Suppressor macrophage treated with lipopolysaccharide for 4 hours (primary cell): ENCODE results near the gene INS.

Experiments used
- DNase-seq: peaks from one replicate; pipeline ENCODE4 v3.0.0-alpha.2; 2020

Gene INS

DNA sequence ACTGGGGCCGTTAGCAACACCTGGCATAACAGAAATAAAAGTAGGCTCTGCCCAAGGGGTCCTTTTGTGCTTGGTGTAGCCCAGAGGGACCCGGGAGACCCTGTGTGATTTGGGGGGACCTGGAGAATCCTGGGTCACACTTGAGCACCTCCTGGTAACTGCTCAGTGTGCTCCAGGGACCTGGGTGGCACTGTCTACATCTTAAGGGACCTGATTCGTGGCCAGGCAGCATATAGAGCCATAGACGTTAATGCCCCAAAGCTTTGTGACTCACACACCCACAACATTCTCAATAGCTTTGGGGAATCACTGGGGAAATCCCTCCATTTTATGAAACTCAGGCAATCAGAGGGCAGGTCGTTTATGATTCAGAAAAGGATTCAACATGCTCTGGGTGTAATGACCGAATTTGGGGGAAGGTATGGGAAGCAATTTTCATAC is 18.2 kb downstream of the INS start:
- peak; percentile 92 for DNase-seq

DNA sequence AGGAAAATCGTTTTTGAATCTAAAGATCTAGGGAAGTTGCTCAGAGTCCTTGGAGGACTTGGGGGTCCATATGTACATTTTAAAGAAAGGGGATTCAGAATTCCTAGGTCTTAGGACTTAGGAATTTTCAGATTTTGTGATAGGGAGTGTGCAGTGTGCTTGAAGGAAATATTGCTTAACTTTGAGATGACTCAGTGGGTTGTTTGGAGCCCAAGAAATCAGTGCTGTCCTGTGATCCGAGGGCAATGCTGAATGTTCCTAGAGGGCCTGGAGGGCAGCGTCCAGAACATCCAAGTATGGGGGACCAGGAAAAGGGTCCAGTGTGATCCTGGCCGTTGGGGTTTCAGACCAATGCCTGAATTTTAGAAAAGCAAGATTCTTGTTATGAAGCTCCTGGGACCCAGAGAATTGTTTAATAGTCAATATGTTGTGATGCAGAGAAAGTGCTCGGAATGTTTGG is 18.7 kb downstream of the INS start:
- DNase-seq: peak; percentile 73

GRCh38 chr11:2140411-2141400 is 20.3 kb downstream of the INS start:
- no peak for DNase-seq

DNA sequence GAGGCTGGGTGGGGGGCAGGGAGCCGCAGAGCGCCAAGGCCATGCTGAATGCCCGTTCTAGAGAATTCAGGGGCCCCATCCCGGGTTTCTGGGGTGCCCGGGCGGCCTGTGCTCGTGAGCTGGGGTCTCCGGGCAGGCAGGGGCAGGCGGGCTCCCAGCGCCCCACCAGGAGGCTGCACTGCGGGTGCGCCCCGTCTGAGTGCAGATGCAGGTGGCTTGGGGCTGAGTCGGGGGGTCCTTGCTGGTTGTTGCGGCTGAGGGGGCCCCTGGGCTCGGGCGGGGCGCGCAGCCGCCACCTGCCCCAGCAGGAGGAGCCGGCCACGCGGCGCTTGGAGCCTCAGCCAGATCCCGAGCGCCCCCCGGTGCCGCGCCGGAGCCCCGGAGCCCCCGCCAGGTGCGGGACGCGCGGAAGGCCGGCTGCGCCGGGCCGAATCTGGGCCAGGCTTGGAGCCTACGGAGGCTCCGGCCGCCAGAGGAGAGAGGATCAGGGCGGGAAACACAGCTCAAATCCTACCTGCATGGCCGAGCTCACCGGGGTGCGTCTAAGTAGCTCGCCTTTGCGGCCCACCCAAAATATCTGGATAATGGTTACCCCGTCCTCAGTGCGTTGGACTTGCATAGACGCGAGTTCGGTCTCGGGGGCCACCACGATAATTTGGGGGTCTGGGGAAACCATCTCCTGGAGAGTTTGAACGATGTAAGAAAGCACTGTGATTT is 21.2 kb downstream of the INS start:
- DNase-seq: no peak

DNA sequence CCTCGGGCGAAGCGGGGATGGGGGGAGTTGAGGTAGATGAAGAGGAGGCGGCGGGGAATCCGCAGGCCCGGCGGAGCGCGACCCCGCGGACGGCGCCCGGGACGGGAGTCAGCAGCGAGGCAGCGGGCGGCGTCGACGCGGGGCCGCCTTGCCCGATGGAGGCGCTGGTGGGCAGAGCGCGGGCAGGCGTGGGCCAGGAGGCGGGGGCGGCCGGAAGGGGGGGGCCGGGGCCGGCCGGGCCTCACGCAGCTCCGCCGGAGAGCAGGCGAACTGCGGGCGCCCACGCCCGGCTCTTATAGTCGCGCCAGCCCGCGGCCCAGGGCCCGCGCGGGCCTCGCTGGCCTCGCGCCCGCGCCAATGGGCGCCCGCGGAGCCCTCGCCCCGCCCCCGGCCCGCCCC is 21.9 kb downstream of the INS start, which contains the start of gene IGF2:
Gene IGF2 (minus strand): TSS at position 267 of the 399 bp plus-strand sequence. CDS start 3,866 bp downstream, outside the sequence.
- no peak for DNase-seq

- peak; percentile 27 for DNase-seq
Observed at GRCh38 chr11:2138431-2139122, 22.4 kb downstream of the INS start.

GRCh38 chr11:2138068-2138430 is 23.0 kb downstream of the INS start:
- no peak for DNase-seq

- DNase-seq: peak; percentile 28
Observed at GRCh38 chr11:2137202-2138067, 23.6 kb downstream of the INS start.

DNA sequence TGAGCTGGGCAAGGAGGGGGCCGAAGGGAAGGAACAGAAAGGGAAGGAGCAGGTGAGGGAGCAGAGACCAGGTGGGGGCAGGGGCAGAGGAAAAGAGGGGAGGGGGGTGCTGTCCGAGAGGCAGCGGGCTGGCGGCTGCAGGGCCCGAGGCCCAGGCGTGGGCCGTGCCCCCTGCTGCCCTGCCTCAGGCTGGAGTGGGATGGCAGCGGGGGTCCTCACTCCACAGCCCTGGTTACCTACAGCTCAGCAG is 24.1 kb downstream of the INS start:
- no peak for DNase-seq

DNA sequence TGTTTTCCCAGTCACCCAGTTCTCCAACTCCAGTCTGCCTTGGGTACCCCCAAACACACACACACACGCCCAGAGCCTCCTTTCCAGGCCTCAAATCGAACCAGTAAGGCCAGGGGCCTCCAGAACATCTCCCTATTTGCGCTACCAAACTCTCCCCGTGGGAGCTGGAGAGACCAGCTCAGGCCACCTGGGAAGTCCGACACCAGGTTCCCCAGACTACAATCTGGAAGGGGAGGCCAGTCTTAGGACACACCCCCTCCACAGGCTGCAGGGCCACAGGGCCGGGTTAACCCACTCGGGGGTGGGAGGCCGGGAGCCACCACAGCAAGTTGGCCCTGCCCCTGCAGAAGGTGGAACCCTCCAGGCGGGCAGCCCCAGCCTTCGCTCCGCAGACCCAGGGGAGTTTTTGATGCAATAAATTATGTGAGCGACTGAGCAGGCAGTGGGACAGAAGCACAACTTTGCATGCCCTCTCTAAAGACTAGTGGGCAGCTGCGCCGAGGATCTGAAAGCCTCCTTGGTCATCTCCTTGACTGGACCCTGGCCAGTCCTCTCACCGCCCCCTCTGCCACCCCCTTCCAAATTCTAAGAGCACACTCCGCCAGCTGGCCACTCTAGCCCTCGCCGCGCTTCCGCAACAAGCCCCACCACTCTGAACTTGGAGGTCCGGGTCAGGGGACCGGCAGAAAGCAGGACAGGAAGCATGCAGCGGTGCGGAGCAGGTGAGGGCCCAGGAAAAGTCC is 24.6 kb downstream of the INS start:
- DNase-seq: no peak

DNA sequence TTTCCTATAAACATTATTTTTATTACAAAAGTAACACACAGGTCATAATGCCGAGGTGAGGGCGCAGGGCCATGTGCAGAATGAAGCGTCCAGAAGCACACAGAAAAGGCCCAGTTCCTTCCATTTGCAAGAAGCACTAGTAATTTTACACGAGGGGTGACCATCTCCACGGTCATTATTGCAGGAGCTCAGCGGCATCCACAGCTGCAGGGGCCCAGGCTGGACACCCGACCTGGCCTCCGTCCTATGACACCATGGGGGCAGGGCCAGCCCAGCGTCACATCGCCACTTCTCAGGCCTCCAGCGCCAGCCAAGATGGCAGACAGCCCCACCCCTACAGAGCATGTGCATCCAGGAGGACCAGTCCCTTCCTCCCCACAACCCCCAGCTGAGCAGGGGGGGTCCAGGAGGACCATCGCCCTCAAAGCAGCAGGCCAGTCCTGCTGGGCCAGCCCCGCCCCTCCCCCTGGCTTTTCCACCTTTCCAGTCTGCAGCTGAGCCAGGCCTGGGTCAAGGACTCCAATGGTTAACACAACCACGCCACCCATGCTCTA is 25.3 kb downstream of the INS start:
- no peak for DNase-seq

- DNase-seq: no peak
Observed at GRCh38 chr11:2135018-2135569, 25.9 kb downstream of the INS start.

GRCh38 chr11:2134022-2135010 is 26.7 kb downstream of the INS start:
- no peak for DNase-seq

GRCh38 chr11:2133241-2134021 is 27.6 kb downstream of the INS start:
- DNase-seq: no peak

DNA sequence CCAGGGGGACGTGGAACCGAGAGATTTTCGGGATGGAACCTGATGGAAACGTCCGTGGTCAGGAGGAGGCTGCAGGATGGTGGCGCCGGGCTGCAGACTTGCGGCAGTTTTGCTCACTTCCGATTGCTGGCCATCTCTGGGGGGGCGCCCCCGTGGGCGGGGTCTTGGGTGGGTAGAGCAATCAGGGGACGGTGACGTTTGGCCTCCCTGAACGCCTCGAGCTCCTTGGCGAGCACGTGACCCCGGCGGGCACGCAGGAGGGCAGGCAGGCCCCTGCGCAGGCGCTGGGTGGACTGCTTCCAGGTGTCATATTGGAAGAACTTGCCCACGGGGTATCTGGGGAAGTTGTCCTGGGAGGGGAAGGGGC is 28.2 kb downstream of the INS start:
- DNase-seq: no peak

GRCh38 chr11:2132246-2132645 is 28.8 kb downstream of the INS start:
- DNase-seq: no peak

DNA sequence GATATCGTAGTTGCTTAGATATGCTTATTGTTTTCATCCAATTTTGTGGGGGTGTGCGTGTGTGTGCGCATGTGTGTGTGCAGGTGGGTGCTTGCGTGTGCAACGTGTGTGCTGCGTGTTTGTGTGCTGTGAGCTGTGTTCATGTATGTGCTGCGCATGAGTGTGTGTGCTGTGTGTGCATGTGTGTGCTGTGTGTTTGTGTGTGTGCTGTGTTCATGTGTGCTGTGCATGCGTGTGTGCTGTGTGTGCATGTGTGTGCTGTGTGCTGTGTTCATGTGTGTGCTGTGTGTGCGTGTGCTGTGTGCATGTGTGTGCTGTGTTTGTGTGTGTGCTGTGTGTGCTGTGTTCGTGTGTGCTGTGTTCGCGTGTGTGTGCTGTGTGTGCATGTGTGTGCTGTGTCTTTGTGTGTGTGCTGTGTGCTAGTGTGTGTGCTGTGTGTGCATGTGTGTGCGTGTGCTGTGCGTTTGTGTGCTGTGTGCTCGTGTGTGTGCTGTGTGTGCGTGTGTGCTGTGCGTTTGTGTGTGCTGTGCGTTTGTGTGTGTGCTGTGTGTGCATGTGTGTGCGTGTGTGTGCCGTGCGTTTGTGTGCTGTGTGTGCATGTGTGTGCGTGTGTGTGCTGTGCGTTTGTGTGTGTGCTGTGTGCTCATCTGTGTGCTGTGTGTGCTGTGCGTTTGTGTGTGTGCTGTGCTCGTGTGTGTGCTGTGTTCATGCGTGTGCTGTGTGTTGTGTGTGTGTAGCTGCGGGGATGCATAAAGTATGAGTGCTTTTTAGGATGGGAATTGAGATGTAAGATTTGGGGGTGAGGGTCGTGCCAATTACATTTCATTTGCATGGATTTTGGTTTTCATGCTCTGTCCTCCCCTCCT is 29.4 kb downstream of the INS start:
- DNase-seq: no peak

DNA sequence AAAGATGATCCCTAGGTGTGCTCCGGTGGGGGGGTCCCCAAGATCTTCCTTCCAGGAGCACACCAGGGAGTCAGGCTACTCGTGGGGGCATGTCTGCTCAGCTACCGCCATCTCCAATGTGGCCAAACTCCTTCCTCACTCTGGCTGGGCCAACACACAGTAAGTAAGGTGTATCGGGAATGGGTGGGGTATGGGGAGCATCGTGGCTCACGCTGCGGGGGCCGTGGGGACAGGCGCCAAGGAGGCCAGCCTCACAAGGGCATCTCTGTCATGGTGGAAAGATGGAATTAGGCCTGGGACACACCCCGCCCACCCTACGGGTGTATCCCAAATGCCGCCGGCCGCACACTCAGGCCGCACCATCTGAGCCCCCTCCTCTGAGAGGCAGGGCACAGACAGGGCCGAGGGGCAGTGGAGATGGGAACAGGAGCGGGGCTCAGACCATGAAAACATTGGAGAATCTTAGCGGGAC is 30.1 kb downstream of the INS start:
- no peak for DNase-seq
